Ascending aorta (tissue), 2 donors: Measurements from ENCODE around the gene RPP25. TPM values are rescaled to one million over a fixed set of nuclear protein-coding genes. Genes with fewer than 3 reads are reported as not detected.

Experiments used
- DNase-seq, 2 donors: peaks; one replicate each; pipeline ENCODE4 v3.0.0-alpha.2; 2019; ENCODE audit warnings: low spot score in 2 of 2
- H3K27ac ChIP-seq, 2 donors: fragments of 200-600 bp; sonication (generic); one replicate each; pipeline ENCODE4 v1.5.1; 2016 to 2017; ENCODE audit warnings: mild to moderate bottlenecking in 1 of 2
- H3K27me3 ChIP-seq: fragments of 200-600 bp; sonication (generic); one replicate; pipeline ENCODE4 v1.5.1; 2017
- H3K36me3 ChIP-seq, 2 donors: fragments of 200-600 bp; sonication (generic); one replicate each; pipeline ENCODE4 v1.5.1; 2016
- H3K4me1 ChIP-seq, 2 donors: fragments of 200-600 bp; sonication (generic); one replicate each; pipeline ENCODE4 v1.5.1; 2016 to 2017; ENCODE audit warnings: mild to moderate bottlenecking in 1 of 2
- H3K4me3 ChIP-seq, 2 donors: fragments of 200-600 bp; sonication (generic); one replicate each; pipeline ENCODE4 v1.5.1; 2016 to 2017; ENCODE audit warnings: mild to moderate bottlenecking in 1 of 2
- H3K9me3 ChIP-seq, 2 donors: fragments of 200-600 bp; sonication (generic); one replicate each; pipeline ENCODE4 v1.5.1; 2016
- intact Hi-C: fragments of 100-400 bp; cut with DNase I; formaldehyde crosslinking; loops from one replicate; pipeline ENCODE4 v1.15.1; 2023
- total RNA-seq: library from RNA; depleted of rRNA; stranded (reverse); fragments of >200 nt; gene quantifications from one replicate; pipeline ENCODE4 v1.1.0, GENCODE V29; 2016
- TF ChIP-seq, protein P1 (sequence below), 3 experiments: fragments of 200-600 bp in 2 of 3; fragments of 450-650 bp in 1 of 3; sonication (generic) in 2 of 3; IDR thresholded peaks; one replicate each; pipeline ENCODE4 v1.5.1; 2016 to 2019; ENCODE audit warnings: antibody characterized with exemption in 3 of 3, mild to moderate bottlenecking in 1 of 3, moderate library complexity in 1 of 3

The RPP25 gene
- total RNA-seq, 1 donor from 2014 or later, result 28.4 TPM

DNA sequence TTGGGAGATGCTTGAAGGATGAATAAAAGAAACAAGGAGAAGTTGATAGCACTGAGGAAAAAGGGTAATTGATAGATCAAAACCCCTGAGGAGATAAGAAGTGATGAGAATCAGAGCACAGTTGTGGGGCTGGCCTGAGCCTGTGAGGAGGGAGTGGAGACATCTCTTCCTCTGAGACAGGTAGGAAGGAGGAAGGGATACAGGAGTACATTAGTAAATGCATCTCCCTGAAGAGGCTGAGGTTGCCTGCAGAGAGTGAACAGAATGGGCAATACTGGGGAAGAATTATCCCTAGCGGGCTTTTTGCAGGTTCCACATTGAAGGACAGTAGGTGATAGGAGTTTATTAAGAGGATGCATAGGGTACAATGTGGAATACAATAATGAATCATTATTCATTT, 21.5 kb upstream of the RPP25 start:
- Histone ChIP-seq H3K4me3 (no peak overlapping the region), H3K9me3 (no peaks in the 10 kb centered on the region), H3K36me3 (no peaks in the 10 kb centered on the region), H3K27ac (no peak overlapping the region), H3K27me3 (no peaks in the 10 kb centered on the region), H3K4me1 (no peaks in the 10 kb centered on the region)
- TF ChIP-seq, protein P1, sequence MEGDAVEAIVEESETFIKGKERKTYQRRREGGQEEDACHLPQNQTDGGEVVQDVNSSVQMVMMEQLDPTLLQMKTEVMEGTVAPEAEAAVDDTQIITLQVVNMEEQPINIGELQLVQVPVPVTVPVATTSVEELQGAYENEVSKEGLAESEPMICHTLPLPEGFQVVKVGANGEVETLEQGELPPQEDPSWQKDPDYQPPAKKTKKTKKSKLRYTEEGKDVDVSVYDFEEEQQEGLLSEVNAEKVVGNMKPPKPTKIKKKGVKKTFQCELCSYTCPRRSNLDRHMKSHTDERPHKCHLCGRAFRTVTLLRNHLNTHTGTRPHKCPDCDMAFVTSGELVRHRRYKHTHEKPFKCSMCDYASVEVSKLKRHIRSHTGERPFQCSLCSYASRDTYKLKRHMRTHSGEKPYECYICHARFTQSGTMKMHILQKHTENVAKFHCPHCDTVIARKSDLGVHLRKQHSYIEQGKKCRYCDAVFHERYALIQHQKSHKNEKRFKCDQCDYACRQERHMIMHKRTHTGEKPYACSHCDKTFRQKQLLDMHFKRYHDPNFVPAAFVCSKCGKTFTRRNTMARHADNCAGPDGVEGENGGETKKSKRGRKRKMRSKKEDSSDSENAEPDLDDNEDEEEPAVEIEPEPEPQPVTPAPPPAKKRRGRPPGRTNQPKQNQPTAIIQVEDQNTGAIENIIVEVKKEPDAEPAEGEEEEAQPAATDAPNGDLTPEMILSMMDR (IDR thresholded peaks at IDR 0.05), result no peak
- intact Hi-C loops, result no loop called here
- DNase-seq, result no peak

DNA sequence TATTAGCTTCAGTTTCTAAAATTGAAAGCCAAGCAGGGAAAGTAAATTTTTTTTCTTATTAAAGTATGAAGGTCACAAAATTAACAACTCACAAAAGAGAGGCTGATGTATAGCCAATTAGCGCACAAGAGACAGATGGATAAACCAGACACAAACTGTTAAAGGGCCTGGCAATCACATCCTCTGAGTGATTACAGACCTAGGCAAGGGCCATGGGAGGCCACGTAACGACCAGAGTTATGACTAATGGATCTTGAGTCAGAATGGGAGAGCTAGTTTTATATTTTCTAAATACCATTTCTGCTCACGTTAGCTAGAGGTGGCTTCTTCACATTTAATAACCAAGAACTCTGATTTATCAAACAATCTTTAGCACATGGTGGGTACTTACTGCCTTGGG, 21.0 kb upstream of the RPP25 start:
- no peak for DNase-seq
- H3K4me3 ChIP-seq, result no peak overlapping the region

DNA sequence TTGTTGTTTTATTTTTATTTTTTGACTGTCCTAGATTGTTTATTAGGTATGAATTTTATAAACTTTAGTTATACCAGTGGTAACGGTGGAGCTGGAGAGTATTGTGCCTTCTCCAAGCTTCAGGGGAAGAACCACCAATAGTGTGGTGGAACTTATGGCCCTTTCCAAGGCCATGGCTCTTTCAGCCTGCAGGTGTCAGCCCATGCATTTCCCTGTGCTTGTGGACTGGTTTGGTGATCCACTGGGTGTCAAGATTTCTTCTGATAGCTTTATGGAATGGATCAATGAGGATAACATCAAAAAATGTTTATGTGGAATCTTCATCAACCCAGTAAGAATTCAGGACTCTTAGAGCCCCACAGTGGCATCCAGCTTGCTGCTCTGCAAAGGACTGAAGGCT, 19.6 kb upstream of the RPP25 start:
- H3K27me3 ChIP-seq, result no peaks in the 10 kb centered on the region
- H3K36me3 ChIP-seq, result no peaks in the 10 kb centered on the region
- TF ChIP-seq, protein P1 (IDR thresholded peaks at IDR 0.05), result no peak
- intact Hi-C loops, result no loop called here
- no peaks in the 10 kb centered on the region for H3K4me1 ChIP-seq
- H3K9me3 ChIP-seq, result no peaks in the 10 kb centered on the region
- no peak overlapping the region for H3K27ac ChIP-seq
- DNase-seq, result no peak
- no peak overlapping the region for H3K4me3 ChIP-seq

More for the DNA sequence above, 21.0 kb upstream of the RPP25 start:
- TF ChIP-seq, protein P1 (IDR thresholded peaks at IDR 0.05), result no peak
- H3K27ac ChIP-seq, result no peak overlapping the region
- H3K27me3 ChIP-seq, result no peaks in the 10 kb centered on the region
- no peaks in the 10 kb centered on the region for H3K4me1 ChIP-seq
- no peaks in the 10 kb centered on the region for H3K9me3 ChIP-seq
- H3K36me3 ChIP-seq, result no peaks in the 10 kb centered on the region
- intact Hi-C loops, result no loop called here

DNA sequence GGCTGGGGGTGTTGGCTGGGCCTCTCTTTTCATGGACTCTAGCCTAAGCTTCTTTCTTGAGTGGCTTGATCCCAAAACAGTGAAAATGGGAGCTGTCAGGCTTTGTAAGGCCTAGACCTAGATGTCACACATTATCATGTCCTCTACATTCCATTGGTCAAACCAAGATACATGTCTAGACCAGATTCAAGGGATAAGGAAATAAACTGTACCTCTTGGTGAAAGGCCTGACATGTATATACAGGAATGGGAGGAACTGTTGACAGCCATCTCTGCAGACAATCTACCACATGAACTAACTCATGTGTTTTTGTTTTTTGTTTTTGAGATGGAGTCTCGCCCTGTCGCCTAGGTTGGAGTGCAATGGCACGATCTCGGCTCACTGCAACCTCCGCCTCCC, 11.1 kb upstream of the RPP25 start:
- no peaks in the 10 kb centered on the region for H3K27me3 ChIP-seq
- no peak overlapping the region for H3K27ac ChIP-seq
- no peak overlapping the region for H3K4me3 ChIP-seq
- TF ChIP-seq, protein P1 (IDR thresholded peaks at IDR 0.05), result no peak
- no peaks in the 10 kb centered on the region for H3K9me3 ChIP-seq
- no peaks in the 10 kb centered on the region for H3K4me1 ChIP-seq
- intact Hi-C loops, result no loop called here
- no peaks in the 10 kb centered on the region for H3K36me3 ChIP-seq
- DNase-seq, result no peak

DNA sequence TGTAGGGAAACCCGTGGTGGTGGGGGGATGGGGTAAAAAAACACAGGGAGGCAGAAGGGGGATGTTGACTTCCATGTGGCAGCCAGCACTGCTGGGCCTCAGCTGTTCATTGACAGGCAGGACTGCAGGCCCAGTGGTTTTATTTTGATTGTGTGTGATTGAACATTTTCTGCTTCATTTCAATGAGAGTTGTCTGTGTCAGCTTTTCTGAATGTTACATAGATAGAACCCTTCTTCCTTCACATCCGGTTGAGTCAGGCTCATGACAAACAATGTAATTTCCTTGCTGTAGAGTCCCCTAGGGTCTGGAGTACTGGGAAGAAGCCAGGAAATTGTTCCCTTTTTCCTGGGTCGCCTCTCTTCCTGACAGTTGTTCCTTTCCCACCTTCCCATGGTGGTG, 8.2 kb upstream of the RPP25 start:
- H3K27me3 ChIP-seq, result no peaks in the 10 kb centered on the region
- H3K36me3 ChIP-seq, result no peaks in the 10 kb centered on the region
- intact Hi-C loops, result no loop called here
- H3K4me3 ChIP-seq, result no peak overlapping the region
- H3K27ac ChIP-seq, result no peak overlapping the region
- DNase-seq, result no peak
- TF ChIP-seq, protein P1 (IDR thresholded peaks at IDR 0.05), result no peak
- no peaks in the 10 kb centered on the region for H3K4me1 ChIP-seq
- no peaks in the 10 kb centered on the region for H3K9me3 ChIP-seq

DNA sequence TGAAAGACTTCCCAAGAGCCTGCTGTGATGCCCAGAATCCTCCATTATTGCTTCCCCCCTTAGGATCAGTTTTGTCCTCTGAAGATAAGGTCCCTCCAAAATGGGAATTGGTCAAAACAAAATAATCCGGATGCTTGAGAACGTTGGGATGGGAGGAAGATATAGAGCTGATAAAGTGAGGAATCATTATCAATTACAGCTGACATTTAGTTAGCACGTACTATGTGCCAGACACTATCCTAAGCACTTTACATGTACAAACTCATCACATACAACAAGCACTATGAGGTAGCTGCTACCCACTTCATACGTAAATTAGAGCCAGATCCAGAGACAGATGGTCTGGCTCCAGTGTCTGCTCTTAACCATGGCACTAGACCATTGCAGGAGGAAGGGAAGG, 6.6 kb upstream of the RPP25 start:
- no peaks in the 10 kb centered on the region for H3K27me3 ChIP-seq
- peaks cover 0 to 8% of the 10 kb centered on the region in 2 donors for H3K4me1 ChIP-seq
- H3K36me3 ChIP-seq, result no peaks in the 10 kb centered on the region
- intact Hi-C loops, result no loop called here
- no peak overlapping the region for H3K4me3 ChIP-seq
- no peaks in the 10 kb centered on the region for H3K9me3 ChIP-seq
- no peak for DNase-seq
- TF ChIP-seq, protein P1 (IDR thresholded peaks at IDR 0.05), result no peak
- H3K27ac ChIP-seq, result no peak overlapping the region
